GM21381 (cell line): Measurements from ENCODE around the gene C1orf159.
"Not testable (repeated sequence)": the region's sequence is repeated elsewhere in the genome, so short reads cannot be mapped to it uniquely, and the experiment has no call there.

ENCODE experiments used
- ATAC-seq: cut with Tn5 transposase; IDR thresholded peaks from one replicate; pipeline ENCODE4 v1.9.1; 2021; ENCODE audit warnings: mild to moderate bottlenecking, moderate library complexity; ENCODE audit not compliant: unreplicated experiment

C1orf159 gene

DNA sequence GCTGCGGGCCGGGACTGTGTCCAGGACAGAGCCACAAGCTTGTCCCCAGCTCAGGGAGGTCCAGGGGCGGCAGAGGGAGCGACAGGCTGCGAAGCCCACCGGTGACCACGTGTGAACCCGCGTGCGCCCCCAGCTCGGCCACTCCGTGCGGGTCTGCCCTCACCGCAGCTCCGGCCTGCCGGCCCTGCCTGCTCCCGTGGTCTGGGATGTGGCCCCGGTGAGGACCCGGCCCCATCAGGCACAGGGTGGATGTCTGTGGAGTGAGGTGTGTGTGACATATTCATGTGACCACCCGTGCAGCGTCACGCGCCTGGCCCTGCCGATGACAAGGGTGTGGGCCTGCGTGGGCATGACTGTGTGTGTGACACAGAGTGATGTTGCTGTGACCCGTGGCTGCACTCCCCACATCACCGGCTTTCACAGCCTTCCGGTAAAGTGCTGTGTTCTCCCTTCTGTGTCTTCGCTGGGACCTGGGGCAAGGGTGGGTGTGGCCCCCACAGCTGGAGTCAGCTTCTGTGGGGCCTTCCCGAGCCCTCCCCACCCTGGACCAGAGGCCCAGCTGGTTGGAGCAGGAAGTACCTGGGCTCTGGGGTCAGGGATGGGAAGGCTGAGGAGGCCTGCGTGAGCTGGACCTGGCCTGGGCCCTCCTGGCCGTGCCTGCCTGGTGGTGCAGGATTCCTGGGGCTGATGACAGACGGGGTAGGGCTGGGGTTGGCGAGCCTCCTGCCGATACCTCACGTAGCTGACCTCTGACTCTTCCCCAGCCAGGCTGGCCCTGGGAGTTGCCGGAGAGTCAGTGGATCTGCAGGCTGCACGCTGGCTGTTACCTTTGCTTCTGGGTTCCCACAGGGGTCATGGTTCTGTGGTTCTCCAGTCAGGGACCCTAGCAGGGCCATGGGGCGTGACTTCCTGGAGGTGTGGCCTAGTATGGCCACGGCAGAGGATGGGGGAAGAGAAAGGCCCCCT is 45.9 kb downstream of the C1orf159 start:
- no peak for ATAC-seq

DNA sequence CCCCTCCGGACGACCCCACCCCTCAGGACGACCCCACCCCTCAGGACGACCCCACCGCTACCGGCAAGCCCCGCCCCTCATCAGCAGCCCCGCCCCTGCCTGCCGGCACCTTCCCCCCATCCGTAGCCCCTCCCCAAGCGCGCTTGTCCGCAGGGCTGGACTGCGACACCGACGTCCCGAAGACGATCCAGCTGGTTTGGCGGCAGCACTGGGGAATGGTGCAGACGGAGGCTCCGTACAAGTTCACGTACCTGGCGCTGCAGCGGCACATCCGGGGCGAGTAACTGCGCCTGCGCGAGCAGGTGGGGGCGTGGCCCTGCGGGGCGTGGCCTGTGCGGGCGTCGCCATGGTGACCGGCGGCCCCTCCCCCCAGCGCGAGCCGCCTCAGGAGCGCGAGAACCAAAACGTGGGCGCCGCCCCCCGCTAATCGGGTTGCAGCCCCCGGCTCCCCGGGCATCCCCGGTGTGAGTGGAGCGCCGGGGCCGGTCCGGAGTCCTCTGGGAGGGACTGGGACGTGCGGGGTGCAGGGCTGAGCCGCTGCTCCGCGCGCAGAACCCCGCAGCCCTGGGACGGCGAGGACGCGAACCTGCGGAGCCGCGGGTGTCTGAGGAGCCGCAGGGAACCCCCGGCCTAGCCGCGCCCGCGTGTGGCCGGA is 46.7 kb downstream of the C1orf159 start:
- no peak for ATAC-seq

DNA sequence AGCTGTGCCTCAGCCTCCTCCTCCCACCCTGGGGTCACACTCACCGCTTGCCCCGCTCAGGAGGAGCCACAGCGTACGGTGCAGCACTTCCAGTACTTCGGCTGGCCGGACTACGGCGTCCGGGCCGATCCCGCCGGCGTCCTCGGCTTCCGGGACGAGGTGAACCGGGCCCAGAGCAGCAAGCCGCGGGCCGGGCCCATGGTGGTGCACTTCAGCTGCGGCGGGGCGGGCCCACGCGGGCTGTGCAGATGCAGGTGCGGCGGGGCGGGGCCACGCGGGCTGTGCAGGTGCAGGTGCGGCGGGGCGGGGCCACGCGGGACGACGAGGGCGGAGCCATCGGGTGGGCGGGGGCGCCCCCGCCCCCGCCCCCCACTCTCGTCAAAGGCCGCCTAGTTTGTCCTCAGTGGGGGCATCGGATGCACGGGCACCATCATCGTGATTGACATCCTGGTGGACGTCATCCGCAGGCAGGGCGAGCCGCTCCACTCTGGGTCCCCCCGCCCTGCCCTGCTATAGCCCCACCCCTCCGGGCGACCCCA is 47.3 kb downstream of the C1orf159 start:
- no peak for ATAC-seq

DNA sequence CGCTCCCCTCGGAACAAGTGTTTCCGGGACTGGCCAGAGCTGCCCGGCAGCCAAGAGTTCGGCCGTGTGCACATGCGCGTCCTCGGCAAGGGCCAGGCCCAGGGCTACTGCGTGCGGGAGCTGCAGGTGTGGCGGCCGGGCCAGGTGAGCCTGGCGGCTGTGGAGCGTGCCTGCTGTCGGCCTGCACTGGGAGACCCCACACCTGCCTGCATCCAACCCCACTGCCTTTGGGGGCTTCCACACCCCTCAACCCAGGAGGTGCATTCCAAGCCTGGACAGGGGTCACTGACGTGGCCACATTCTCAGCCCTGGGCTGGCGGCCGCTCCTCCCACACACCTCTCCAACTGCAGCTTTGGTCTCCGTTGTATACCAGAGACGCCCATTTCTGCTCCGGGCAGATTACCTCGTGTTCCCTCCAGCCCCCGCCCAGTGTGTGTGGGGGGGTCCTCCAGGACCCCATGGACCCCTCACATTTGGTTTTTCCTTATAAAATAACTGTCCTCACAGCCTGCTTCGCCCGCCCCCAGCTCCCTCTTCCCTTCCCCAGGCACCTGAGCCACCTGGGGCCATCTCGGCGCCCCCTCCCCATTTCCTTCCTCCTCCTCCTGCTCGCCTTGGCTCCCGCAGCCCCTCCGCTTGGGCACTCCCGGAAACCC is 47.9 kb downstream of the C1orf159 start:
- ATAC-seq = no peak

DNA sequence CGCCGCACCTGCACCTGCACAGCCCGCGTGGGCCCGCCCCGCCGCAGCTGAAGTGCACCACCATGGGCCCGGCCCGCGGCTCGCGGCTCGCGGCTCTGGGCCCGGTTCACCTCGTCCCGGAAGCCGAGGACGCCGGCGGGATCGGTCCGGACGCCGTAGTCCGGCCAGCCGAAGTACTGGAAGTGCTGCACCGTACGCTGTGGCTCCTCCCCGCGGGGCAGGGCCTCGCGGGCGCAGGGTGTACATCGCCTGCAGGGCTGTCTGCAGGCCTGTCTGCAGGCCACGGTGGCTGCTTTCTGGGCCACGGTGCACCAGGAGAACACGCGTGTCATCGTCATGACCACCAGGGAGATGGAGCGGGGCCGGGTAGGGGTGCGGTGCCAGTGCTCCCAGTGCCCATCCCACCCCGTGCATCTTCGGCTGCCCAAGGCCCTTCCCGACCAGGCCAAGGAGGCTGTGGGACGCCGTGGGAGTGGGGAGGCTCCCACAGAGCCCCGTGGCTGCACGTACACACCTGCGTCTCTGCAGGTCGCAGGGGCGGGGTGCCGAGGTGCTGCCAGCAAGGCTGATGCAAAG is 48.5 kb downstream of the C1orf159 start:
- no peak for ATAC-seq

DNA sequence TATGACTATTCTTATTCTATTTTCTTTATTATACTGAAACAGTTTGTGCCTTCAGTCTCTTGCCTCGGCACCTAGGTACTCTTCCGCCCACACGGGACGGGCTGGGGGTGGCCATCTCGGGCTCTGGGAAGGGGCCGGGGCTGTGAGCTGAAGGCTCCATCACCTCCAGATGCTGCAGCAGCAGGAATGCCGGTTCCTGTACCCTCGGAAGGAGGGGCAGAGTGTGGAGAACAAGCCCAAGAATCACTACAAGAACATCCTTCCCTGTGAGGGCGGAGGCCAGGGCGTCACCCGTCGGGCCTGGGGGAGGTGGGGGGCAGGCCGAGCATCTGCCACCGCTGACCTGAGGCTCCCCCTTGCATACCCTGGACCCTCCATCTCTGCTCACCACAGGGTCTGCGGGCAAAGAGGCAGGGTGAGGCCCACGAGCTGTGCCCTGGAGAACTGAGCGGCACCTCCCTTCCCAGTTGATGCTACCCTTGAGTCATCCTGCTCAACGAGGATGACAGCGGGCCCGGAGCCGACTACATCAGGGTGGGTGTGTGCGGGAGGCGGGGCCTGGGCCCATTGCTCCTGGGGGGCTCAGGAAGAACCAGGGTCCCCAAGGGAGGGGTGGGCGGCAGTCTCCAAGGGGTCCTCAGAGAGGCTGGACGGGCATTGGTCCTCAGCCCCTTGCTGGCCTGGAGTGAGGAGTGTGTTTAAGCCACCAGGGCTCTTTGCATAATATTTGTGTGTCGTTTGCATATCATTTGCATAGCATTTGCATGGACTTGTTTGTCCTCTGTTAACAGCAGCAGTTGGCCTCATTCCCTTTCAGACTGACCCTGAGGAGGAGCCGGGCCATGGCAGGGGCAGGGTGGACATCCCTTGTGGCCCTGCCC is 49.2 kb downstream of the C1orf159 start:
- no peak for ATAC-seq

DNA sequence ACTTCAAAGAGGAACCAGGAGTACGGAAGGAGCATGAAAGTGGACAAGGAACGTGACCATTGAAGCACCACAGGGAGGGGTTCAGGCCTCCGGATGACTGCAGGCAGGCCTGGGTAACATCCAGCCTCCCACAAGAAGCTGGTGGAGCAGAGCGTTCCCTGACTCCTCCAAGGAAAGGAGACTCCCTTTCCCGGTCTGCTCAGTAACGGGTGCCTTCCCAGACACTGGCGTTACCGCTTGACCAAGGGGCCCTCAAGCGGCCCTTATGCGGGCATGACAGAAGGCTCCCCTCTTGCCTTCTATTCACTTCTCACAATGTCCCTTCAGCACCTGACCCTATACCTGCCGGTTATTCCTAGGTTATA is 50.0 kb downstream of the C1orf159 start:
- ATAC-seq = not testable (repeated sequence)

DNA sequence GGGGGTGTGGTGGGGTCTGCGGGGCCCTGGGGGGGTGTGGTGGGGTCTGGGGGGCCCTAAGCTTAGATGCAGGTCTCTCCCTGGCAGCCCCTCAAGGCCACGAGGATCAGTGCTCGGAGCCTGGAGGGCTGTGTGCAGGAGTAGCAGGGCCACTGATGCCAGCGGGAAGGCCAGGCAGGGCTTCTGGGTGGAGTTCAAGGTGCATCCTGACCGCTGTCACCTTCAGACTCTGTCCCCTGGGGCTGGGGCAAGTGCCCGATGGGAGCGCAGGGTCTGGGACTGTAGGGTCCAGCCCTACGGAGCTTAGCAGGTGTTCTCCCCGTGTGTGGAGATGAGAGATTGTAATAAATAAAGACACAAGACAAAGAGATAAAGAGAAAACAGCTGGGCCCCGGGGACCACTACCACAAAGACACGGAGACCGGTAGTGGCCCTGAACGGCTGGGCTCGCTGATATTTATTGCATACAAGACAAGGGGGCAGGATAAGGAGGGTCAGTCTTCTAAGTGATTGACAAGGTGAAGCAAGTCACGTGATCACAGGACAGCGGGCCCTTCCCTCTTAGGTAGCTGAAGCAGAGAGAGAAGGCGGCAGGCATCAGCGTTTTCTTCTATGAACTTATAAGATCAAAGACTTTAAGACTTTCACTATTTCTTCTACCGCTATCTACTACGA is 50.5 kb downstream of the C1orf159 start:
- ATAC-seq = no peak

DNA sequence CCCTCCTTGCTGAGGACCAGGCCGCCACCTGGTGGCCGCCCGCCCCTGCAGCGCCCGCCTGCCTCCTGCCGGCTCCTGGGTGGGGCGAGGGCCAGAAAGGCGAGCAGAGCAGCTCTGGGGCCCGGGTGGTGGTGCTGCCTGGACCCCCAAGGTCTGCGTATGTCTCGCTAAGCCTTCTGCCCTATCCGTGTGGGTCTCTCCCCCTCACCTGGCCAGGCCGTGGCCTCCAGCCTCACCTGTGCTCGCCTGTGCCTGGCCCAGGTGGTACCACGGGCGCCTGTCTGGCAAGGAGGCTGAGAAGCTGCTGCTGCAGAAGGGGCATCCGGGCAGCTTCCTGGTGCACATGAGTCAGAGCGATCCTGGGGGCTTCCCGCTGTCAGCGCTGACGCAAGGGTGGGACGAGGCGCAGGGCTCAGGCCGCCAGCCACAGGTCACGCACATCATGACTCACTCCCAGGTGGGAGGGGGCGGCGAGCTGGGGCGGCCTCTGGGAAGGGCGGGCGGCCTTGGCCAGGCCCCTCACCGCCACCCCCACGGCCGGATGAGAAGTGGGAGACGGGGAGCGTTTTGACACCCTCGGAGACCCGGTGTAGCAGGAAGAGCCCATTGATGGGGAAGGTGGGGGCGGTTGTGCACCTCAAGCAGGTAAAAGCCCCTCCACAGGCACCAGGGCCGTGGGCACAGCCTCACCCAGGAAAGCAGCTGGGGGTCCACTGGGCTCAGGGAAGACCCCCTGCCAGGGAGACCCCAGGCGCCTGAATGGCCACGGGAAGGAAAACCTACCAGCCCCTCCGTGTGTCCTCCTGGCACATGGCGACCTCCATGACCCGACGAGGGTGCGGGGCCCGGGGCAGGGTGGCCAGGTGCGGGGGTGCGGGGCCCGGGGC is 51.7 kb downstream of the C1orf159 start:
- ATAC-seq = peak; percentile 50

DNA sequence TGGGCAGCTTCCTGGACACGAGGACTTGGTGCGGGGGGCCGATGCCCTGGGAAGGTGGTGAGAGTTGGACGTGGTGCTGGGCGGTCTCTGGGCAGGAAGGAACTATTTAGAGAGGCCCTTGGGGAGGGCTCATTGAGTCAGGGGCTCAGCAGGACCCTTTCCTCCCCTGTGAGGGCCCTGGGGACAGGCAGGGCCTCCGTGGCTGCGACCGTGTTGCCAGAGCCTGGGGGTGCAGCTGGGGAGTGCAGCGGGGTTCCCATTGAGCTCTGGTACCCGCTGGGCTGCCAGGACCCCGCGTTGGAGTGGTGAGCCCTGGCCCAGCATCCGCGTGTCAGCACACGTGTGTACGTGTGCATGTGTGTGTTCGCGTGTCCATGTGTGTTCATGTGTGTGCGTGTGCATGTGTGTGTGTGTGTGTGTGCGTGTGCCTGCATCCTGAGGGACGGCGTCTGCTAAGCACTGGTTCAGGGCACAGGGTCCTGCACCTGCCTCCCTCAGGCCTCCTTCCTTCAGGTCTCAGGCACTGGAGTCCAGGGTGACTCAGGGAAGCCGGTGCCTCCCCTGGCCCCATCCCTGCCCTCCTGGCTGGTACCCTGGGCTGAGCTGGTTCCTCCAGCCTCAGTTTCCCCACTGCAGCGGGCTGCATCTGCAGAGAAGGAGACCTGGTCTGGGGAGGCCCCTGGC is 52.5 kb downstream of the C1orf159 start:
- ATAC-seq = no peak

DNA sequence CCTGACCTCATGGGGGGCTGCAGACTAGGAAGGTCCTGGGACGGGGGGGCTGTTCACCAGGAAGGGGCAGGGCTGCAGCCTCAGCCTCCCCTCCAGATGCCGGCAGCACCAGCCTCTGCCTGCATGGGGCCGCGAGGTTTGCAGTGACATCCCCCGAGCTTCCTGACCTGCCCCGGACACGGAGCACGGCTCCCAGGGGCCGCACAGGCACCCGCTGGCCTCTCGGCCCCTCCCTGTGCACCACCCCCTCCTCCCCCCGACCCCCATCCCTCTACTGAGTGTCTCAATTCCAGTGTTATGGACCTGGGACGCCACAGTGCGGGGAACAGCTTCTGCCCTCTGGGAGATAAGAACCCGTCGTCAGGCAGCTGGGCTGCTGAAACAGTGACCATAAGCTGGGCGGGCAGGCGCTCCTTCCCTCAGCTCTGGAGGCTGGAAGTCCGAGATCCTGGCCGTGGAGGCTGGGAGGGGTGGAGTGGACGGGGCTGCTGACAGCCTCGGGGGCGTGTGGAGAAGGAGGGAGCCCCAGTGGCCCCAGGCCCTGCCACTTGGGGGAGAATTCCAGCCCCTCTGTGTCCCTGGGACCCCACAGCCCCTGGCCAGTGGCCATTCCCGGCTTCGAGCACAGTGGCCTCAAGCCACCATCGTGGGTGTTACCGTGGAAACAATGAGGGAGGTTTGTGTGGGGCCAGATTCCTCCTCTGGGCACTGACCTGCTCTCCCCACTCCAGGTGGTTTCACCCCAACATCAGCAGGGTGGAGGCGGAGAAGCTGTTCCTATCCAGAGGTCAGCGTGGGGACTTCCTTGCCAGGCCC is 53.3 kb downstream of the C1orf159 start:
- no peak for ATAC-seq

DNA sequence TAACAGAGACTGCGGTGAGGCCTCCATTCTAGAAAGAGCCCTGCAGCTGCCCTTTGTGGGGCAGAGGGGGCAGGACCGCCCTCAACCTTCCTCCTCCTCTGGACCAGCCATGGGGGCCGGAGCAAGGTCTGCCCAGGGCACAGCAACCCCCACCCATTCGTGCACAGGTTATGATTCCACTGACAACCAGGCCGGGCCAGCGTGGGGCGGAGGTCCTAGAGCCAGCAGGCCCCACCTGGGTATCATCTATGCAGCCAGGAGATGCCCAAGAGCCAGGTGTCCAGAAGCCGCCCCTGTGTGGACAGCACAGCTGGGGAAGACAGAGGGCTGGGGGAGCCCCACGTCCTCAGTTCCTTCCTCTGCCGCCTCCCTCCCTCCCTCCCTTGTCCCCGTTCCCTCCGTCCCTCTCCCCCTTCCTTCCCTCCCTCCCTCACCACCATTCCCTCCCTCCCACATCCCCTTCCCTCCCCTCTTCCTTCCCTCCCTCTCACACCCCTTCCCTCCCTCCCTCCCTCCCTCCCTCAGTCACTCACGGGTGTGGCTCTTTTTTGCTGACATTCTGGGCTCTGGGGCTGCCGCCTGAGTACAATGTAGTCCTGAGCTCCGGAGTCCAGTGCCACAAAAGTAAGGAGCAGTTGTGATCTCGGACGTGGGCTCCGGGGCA is 54.1 kb downstream of the C1orf159 start:
- ATAC-seq = no peak

DNA sequence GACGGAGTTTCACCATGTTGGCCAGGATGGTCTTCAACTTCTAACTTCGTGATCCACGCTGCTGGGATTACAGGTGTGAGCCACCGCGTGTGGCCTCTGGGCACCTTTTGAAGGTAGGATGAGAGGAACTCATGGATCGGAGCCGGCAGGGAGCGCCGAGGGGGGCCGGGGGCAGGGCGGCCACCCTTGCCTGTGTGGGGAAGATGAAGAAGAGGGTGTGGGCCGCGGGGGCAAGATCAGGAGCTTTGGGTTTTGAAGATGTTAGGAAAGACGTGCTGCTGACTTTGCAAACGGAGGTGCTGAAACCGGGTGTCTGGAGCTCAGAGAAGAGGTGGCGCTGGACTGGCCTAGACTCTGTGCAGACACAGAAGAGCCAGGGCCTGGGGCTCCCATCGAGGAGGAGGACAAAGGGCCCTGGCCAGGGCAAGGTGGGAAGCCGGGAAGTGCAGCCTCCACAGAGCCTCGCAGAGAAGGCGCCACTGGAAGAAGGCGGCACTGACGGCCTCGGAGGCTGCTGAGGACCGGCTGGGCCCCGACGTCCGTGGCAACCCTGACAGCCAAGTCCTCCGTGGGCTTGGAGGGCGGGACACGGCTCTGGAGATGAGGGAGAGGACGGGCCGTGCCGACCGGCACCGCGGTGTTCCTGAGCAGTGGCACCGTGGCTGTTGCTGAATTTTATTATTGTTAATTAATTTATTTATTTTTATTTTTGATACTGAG is 55.4 kb downstream of the C1orf159 start:
- ATAC-seq = no peak

DNA sequence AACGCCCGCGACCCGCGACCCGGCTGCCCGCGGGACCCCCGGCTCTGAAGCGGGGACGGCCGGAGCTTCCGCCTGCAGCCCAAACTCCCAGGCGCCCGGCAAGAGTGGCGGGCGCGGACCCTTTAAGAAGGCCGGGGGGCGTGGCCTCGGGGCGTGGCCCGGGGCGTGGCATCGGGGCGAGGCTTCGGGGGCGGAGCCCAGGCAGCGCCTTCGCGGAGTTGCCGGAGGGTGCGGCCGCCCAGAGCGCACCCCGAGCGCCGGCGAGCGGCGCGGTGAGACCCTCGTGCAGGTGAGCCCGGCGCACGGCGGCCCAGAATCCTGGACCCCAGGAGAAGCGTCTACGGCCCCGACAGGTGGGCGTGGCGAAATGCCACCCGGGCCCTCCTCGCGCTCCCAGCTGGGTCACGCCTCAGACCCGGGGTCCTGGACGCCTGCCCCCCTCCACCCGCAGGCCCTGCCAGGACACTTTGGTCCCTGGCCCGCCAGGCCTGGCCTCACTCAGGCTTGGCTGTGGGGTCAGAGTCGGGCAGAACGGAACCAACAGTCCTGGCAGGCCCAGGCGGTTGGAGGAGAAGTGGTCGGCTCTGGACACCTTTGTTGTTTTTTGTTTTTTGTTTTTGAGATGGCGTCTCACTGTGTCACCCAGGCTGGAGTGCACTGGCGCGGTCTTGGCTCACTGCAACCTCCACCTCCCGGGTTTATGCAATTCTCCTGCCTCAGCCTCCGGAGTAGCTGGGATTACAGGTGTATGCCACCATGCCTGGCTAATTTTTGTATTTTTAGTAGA is 56.2 kb downstream of the C1orf159 start:
- ATAC-seq = peak; percentile 59

DNA sequence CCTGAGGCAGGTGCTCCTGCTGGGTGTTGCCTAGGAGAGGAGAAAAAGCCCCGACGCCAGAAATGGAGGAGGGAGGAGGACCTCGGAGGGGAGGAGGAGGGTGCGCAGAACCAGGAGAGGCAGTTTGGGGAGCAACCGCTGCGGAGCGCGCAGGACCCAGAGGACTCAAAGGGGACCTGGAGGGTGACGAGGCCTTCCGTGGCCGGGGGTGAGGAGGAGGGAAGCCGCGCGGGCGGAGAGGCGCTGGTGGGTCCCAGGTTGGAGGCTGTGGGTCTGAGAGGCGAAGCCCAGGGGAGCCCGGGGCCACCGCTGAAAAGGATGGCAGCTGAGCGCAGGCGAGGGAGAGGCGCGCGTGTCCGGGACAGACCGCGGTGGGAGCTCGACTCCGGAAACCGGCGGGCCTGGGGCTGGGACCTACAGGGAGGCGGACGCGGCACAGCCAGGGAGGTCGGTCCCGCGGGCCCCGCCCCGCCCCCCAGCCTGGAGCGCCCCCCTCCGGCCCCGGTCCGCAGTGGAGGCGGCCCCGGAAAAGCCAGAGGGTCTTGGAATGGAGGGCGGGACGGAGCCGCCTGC is 56.9 kb downstream of the C1orf159 start:
- ATAC-seq = peak; percentile 41
